OCI-LY7 (cell line): ENCODE measurements around the gene ROBO2. TPM values are rescaled to one million over a fixed set of nuclear protein-coding genes. Genes with fewer than 3 reads are reported as not detected.

Experiments used
- BruUV-seq: library from RNA; stranded (reverse); fragments of 400-500 nt; replicated peaks from 2 replicates; lab custom pipeline; 2021; lab: Mats Ljungman, UMichigan
- CTCF ChIA-PET: fragments of 300-600 bp; sonication (Branson Sonifier 250); formaldehyde crosslinking; loops from one replicate; lab custom pipeline; 2022; ENCODE audit warnings: antibody characterized with exemption; ENCODE audit not compliant: unreplicated experiment; lab: Charles Lee
- POLR2A ChIA-PET: fragments of 300-600 bp; sonication (Branson Sonifier 250); formaldehyde crosslinking; loops from one replicate; lab custom pipeline; 2022; ENCODE audit warnings: antibody characterized with exemption; lab: Charles Lee
- DNase-seq: peaks from one replicate; pipeline ENCODE4 v3.0.0-alpha.2; 2015; ENCODE audit warnings: low spot score
- H2AFZ ChIP-seq: fragments of 200-600 bp; sonication (generic), shearing (Covaris generic); 2 replicates; pipeline ENCODE4 v1.6.1; 2014; ENCODE audit warnings: mild to moderate bottlenecking, antibody characterized with exemption, low read length, moderate library complexity
- H3K27ac ChIP-seq: fragments of 200-600 bp; sonication (generic); 2 replicates; pipeline ENCODE4 v1.5.1; 2014; ENCODE audit warnings: mixed run types, low read depth, mild to moderate bottlenecking, moderate library complexity, low read length, inconsistent platforms; ENCODE audit not compliant: poor library complexity, severe bottlenecking
- H3K36me3 ChIP-seq: fragments of 200-600 bp; sonication (generic); 2 replicates; pipeline ENCODE4 v1.6.1; 2014; ENCODE audit warnings: mild to moderate bottlenecking, antibody characterized with exemption, low read length, moderate library complexity, mixed read lengths; ENCODE audit not compliant: insufficient read depth
- H3K4me1 ChIP-seq: fragments of 200-600 bp; sonication (generic); 2 replicates; pipeline ENCODE4 v1.5.1; 2014; ENCODE audit warnings: mild to moderate bottlenecking, low read length; ENCODE audit not compliant: insufficient read depth, poor library complexity, severe bottlenecking
- H3K4me2 ChIP-seq: fragments of 200-600 bp; sonication (generic); 2 replicates; pipeline ENCODE4 v1.6.1; 2014; ENCODE audit warnings: mild to moderate bottlenecking, low read length
- H3K4me3 ChIP-seq: fragments of 200-600 bp; sonication (generic); 2 replicates; pipeline ENCODE4 v1.5.1; 2014; ENCODE audit warnings: mild to moderate bottlenecking, low read depth, low read length; ENCODE audit not compliant: poor library complexity, severe bottlenecking
- H3K79me2 ChIP-seq: fragments of 200-600 bp; sonication (generic); 2 replicates; pipeline ENCODE4 v1.6.1; 2016; ENCODE audit warnings: low read depth, mild to moderate bottlenecking, low read length, moderate library complexity, mixed read lengths; ENCODE audit not compliant: insufficient read depth
- H3K9me2 ChIP-seq: fragments of 200-600 bp; sonication (generic); 2 replicates; pipeline ENCODE4 v1.6.1; 2016; ENCODE audit warnings: mild to moderate bottlenecking, low read length, mixed read lengths; ENCODE audit not compliant: insufficient read depth
- H3K9me3 ChIP-seq: fragments of 200-600 bp; sonication (generic); 2 replicates; pipeline ENCODE4 v1.6.1; 2014; ENCODE audit warnings: mild to moderate bottlenecking, mixed run types, low read length, mixed read lengths
- H4K20me1 ChIP-seq: fragments of 200-600 bp; sonication (generic); 2 replicates; pipeline ENCODE4 v1.6.1; 2014; ENCODE audit warnings: mild to moderate bottlenecking, antibody characterized with exemption, low read length, moderate library complexity, mixed read lengths; ENCODE audit not compliant: insufficient read depth
- EZH2phosphoT487 ChIP-seq: fragments of 200-600 bp; sonication (generic); IDR thresholded peaks from 2 replicates; pipeline ENCODE4 v1.6.1; 2018; ENCODE audit warnings: low read depth, borderline replicate concordance, mild to moderate bottlenecking, mixed run types, antibody characterized with exemption, low read length, moderate library complexity, mixed read lengths
- intact Hi-C: fragments of 100-400 bp; cut with micrococcal nuclease; formaldehyde crosslinking; loops from one replicate; pipeline ENCODE4 v1.10.0; 2022; ENCODE audit not compliant: unreplicated experiment
- total RNA-seq, 2 experiments: library from RNA; depleted of rRNA in 1 of 2; stranded (reverse); fragments of >200 nt in 1 of 2; shearing (Covaris generic) in 1 of 2; gene quantifications; 2 replicates each; pipeline ENCODE4 v1.2.3, GENCODE V29; 2014 to 2022
- TF ChIP-seq, protein P1 (sequence below): fragments of 200-600 bp; sonication (generic); conservative IDR thresholded peaks from 2 replicates; pipeline ENCODE4 v1.5.1; 2014; ENCODE audit warnings: mild to moderate bottlenecking, antibody characterized with exemption, low read length, moderate library complexity, mixed read lengths

The ROBO2 gene
- total RNA-seq, 2 experiments from 2014 or later, result 0.06 to 4.8 TPM

DNA sequence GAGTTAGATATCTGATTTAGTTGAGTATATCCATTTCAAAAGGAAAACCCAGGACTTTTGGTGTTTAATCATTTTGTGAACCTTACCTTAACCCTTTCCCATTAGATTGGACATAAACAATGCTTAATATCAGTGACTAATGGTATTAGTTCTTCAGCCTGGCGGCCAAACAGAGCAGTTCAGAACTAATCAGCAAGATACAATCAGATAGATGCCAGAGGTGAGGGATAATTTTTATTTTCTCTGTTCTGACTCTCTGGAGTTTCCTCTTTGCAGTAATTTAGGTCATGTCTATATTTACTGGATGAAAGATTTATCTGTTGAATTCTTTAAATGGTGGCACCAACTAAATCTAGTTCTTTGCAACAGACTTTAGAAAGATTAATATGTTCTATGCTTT lies 337.8 kb downstream of the ROBO2 start:
- Histone ChIP-seq H4K20me1 (no peaks in the 10 kb centered on the region), H3K9me3 (no peaks in the 10 kb centered on the region), H3K4me1 (no peaks in the 10 kb centered on the region), H2AFZ (no peak overlapping the region), H3K36me3 (no peaks in the 10 kb centered on the region), H3K4me2 (no peak overlapping the region), H3K27ac (no peak overlapping the region), H3K79me2 (no peaks in the 10 kb centered on the region), H3K4me3 (no peak overlapping the region), H3K9me2 (no peaks in the 10 kb centered on the region)
- TF ChIP-seq, protein P1, sequence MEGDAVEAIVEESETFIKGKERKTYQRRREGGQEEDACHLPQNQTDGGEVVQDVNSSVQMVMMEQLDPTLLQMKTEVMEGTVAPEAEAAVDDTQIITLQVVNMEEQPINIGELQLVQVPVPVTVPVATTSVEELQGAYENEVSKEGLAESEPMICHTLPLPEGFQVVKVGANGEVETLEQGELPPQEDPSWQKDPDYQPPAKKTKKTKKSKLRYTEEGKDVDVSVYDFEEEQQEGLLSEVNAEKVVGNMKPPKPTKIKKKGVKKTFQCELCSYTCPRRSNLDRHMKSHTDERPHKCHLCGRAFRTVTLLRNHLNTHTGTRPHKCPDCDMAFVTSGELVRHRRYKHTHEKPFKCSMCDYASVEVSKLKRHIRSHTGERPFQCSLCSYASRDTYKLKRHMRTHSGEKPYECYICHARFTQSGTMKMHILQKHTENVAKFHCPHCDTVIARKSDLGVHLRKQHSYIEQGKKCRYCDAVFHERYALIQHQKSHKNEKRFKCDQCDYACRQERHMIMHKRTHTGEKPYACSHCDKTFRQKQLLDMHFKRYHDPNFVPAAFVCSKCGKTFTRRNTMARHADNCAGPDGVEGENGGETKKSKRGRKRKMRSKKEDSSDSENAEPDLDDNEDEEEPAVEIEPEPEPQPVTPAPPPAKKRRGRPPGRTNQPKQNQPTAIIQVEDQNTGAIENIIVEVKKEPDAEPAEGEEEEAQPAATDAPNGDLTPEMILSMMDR, result no peak
- TF ChIP-seq EZH2phosphoT487, result no peak
- intact Hi-C loops, result no loop called here
- POLR2A ChIA-PET, result no interaction called here
- DNase-seq, result no peak
- CTCF ChIA-PET, result no interaction called here
- BruUV-seq, result no TSS peak

DNA sequence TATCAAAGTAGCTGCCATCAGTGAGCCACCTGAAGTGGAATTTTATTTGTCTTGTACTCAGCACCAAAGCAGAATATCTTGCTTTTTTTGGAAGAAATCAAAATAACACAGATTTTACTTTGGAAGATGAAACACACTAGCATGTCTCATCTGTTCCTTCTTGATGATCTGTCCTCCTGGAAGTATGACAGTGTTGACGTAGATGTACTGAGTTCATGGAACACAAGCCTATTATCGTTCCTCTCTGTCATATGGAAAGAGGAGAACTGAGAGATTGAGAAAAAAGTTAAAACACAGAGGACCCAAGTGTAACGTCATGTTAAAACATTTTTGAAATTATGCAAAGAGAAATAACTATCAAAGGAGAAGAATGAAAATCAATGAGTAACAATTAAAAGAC lies 340.2 kb downstream of the ROBO2 start:
- no peak for DNase-seq
- intact Hi-C loops, result no loop called here
- no peaks in the 10 kb centered on the region for H3K79me2 ChIP-seq
- no peaks in the 10 kb centered on the region for H3K9me3 ChIP-seq
- TF ChIP-seq, protein P1, result no peak
- no peak for TF ChIP-seq EZH2phosphoT487
- H3K4me1 ChIP-seq, result no peaks in the 10 kb centered on the region
- ChIA-PET POLR2A (no interaction called here), CTCF (no interaction called here)
- H3K36me3 ChIP-seq, result no peaks in the 10 kb centered on the region
- no peaks in the 10 kb centered on the region for H3K9me2 ChIP-seq
- no peak overlapping the region for H3K4me2 ChIP-seq
- no peak overlapping the region for H2AFZ ChIP-seq
- no peaks in the 10 kb centered on the region for H4K20me1 ChIP-seq
- no peak overlapping the region for H3K27ac ChIP-seq
- BruUV-seq, result no TSS peak
- no peak overlapping the region for H3K4me3 ChIP-seq

DNA sequence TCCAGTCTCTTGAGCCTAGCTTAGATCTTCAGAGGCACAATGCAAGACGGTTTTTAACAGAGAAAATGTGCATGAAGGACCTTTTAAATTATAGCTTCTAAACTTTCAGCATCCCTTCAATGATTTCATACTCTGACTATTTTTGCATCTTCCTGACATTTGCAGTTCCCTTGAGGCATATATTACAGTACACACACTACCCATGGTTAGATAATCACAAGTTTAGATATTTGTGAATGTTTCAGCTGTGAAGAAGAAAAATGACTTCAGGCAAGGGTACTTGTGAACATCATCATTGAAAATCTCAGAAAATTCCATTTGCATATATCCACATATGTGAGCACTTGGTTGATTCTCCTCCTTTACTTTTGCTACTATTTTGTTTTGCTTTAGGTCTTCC lies 341.5 kb downstream of the ROBO2 start:
- no peak overlapping the region for H2AFZ ChIP-seq
- no peak overlapping the region for H3K4me2 ChIP-seq
- no peaks in the 10 kb centered on the region for H3K9me2 ChIP-seq
- H3K9me3 ChIP-seq, result no peaks in the 10 kb centered on the region
- ChIA-PET CTCF (no interaction called here), POLR2A (no interaction called here)
- H3K36me3 ChIP-seq, result no peaks in the 10 kb centered on the region
- no peak overlapping the region for H3K27ac ChIP-seq
- no peaks in the 10 kb centered on the region for H3K4me1 ChIP-seq
- no peak for DNase-seq
- H3K4me3 ChIP-seq, result no peak overlapping the region
- no peaks in the 10 kb centered on the region for H4K20me1 ChIP-seq
- TF ChIP-seq, protein P1, result no peak
- no peak for TF ChIP-seq EZH2phosphoT487
- no TSS peak for BruUV-seq
- intact Hi-C loops, result no loop called here
- no peaks in the 10 kb centered on the region for H3K79me2 ChIP-seq
